ENCODE results near the gene CFHR1. TPM values are rescaled to one million over a fixed set of nuclear protein-coding genes. Genes with fewer than 3 reads are reported as not detected.
"Not testable (repeated sequence)": the region's sequence is repeated elsewhere in the genome, so short reads cannot be mapped to it uniquely, and the experiment has no call there.

The CFHR1 gene
- total and polyA plus RNA-seq, 12 donors, result 0.42 to 3.9 (median 0.90) TPM; not detected in 5

DNA sequence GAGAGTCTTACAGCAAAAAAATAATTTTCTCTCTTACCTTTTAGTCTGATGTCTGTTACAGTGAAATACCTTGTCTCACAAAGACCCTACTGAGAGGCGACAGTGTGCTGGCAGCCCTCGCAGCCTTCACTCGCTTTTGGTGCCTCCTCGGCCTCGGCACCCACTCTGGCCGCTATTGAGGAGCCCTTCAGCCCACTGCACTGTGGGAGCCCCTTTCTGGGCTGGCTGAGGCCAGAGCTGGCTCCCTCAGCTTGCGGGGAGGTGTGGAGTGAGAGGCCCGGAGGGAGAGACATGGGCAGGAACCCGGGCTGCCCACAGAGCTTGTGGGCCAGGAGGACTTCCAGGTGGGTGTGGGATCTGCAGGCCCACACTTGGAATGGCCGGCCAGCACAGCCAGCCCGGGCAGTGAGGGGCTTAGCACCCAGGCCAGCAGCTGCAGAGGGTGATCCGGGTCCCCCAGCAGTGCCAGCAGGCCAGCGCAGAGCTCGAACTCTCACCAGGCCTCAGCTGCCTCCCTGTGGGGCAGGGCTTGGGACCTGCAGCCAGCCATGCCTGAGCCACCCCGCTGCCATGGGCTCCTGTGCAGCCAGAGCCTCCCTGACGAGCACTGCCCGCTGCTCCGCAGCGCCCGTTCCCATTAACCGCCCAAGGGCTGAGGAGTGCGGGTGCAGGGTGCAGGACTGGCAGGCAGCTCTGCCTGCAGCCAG is 10.8 kb upstream of the CFHR1 start:
- no peak overlapping the region for H3K27ac ChIP-seq
- peak in 1 of 7 donors; percentile 3 for DNase-seq
- 76 to 86% (median 85%) methylated on average over 9 to 22 of the region's 22 CpGs for WGBS, 4 donors
- H3K27me3 ChIP-seq, result no peaks in the 10 kb centered on the region
- H3K4me3 ChIP-seq, result no peak overlapping the region
- no peaks in the 10 kb centered on the region for H3K4me1 ChIP-seq (replicated peaks in 1 of 2)
- no peak for TF ChIP-seq POLR2A (IDR thresholded peaks at IDR 0.05)
- TF ChIP-seq, protein P1, sequence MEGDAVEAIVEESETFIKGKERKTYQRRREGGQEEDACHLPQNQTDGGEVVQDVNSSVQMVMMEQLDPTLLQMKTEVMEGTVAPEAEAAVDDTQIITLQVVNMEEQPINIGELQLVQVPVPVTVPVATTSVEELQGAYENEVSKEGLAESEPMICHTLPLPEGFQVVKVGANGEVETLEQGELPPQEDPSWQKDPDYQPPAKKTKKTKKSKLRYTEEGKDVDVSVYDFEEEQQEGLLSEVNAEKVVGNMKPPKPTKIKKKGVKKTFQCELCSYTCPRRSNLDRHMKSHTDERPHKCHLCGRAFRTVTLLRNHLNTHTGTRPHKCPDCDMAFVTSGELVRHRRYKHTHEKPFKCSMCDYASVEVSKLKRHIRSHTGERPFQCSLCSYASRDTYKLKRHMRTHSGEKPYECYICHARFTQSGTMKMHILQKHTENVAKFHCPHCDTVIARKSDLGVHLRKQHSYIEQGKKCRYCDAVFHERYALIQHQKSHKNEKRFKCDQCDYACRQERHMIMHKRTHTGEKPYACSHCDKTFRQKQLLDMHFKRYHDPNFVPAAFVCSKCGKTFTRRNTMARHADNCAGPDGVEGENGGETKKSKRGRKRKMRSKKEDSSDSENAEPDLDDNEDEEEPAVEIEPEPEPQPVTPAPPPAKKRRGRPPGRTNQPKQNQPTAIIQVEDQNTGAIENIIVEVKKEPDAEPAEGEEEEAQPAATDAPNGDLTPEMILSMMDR (IDR thresholded peaks at IDR 0.05), result no peak
- no peaks in the 10 kb centered on the region for H3K9me3 ChIP-seq (replicated peaks in 1 of 3)
- H3K36me3 ChIP-seq (replicated peaks in 1 of 2), result no peaks in the 10 kb centered on the region
- intact Hi-C loops (cut with DNase I), result no loop called here

DNA sequence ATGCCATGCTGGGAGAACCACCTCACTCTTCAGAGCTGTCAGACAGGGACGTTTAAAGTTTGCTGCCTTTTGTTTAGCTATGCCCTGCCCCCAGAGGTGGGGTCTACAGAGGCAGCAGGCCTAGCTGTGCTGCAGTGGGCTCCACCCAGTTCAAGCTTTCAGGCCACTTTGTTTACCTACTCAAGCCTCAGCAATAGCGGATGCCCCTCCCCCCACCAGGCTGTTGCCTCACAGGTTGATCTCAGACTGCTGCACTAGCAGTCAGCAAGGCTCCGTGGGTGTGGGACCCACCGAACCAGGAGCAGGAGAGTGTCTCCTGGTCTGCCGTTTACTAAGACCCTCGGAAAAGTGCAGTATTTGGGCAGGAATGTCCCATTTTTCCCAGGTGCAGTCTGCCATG is 2.1 kb upstream of the CFHR1 start:
- H3K27ac ChIP-seq; DNase-seq; H3K27me3 ChIP-seq; H3K4me1 ChIP-seq (replicated peaks in 1 of 2); H3K4me3 ChIP-seq; H3K9me3 ChIP-seq (replicated peaks in 1 of 3); intact Hi-C loops (cut with DNase I); H3K36me3 ChIP-seq (replicated peaks in 1 of 2): not testable (repeated sequence)
- 20 to 100% (median 63%) methylated on average over 1 to 6 of the region's 6 CpGs for WGBS, 4 donors

DNA sequence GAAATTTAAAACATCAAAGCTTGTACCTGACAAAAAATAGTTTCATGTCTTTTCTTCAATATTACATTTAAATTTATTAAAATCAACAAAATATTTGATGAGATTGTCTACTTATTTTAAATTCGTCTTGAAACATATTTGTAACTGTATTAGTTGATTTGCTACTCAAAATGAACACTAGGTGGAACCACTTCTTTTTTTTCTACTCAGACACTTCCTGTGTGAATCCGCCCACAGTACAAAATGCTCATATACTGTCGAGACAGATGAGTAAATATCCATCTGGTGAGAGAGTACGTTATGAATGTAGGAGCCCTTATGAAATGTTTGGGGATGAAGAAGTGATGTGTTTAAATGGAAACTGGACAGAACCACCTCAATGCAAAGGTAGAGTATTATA is 8.3 kb downstream of the CFHR1 start:
- H3K4me3 ChIP-seq; DNase-seq; intact Hi-C loops (cut with DNase I); H3K27me3 ChIP-seq; H3K9me3 ChIP-seq (replicated peaks in 1 of 3); H3K27ac ChIP-seq; H3K4me1 ChIP-seq (replicated peaks in 1 of 2); H3K36me3 ChIP-seq (replicated peaks in 1 of 2): not testable (repeated sequence)
- 2 to 4% (median 2%) methylated on average over 4 of the region's 4 CpGs for WGBS, 4 donors
- TF ChIP-seq, protein P1 (IDR thresholded peaks at IDR 0.05), result peak in 1 of 6 experiments; percentile 25

DNA sequence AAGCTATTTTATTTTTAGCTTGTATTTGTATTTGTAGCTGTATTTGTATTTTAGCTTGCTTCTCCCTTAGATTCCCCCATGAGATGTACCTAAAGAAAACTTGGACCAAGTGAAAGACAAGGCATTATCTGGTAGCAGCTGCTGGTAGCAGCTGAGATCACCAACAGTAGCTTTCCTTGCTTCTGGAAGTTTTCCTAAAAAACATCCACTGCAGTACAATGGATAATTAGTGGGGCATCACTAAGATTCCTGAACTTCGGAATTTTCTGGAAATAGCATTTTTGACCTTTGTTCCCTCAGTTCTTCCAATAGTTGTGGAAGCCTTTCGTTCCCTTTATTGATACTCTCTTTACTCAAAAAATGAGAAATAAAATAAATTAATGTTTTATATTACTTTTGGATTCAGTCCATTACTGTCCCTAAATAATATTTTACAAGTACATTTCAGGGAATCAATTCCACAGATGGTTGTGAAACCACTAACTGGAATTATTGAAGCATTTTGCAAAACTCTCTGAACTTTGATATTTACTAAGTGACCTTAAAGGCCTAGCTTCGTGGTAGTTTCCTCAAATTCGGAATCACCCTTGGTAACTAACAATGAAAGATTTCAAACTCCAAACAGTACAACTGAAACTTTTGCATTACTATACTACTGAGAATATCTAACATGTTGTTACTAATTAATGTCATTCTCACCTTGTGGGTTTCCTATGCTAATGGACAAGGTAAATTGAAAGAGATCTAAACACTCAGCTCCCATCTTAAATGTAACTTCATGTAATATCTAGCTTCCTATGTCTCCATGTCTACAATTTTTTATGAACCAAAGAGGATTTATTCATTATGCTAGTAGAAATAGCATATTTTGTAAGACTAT is 30.3 kb downstream of the CFHR1 start:
- DNase-seq; intact Hi-C loops (cut with DNase I); H3K4me1 ChIP-seq (replicated peaks in 1 of 2); H3K4me3 ChIP-seq; H3K27me3 ChIP-seq; H3K27ac ChIP-seq; H3K9me3 ChIP-seq (replicated peaks in 1 of 3); H3K36me3 ChIP-seq (replicated peaks in 1 of 2): not testable (repeated sequence)
- 54 to 72% (median 65%) methylated on average over 2 to 4 of the region's 4 CpGs for WGBS, 4 donors

DNA sequence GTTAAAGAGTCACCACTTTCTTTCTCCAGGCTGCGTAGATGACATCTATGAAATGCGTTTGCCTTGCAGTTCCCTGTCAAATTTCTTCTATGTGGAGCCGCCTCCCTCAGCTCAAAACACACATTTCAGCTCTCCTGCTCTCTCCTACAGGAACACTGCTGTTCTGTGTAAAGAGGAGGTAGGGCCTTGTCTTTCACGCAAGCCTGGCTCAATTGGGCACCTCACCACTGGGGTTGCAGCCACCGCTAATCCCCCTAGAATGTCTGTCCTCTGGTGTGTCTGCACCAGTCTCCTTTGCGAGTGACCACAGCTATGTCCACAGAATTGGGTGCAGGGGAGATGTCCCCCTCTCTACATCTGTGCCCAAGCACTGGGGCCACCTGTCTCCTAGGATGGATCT is 36.5 kb downstream of the CFHR1 start:
- no peak overlapping the region for H3K27ac ChIP-seq
- no peaks in the 10 kb centered on the region for H3K36me3 ChIP-seq (replicated peaks in 1 of 2)
- H3K4me3 ChIP-seq, result no peak overlapping the region
- no peak for DNase-seq
- no peaks in the 10 kb centered on the region for H3K9me3 ChIP-seq (replicated peaks in 1 of 3)
- no peaks in the 10 kb centered on the region for H3K27me3 ChIP-seq
- 68 to 79% (median 78%) methylated on average over 4 to 6 of the region's 6 CpGs for WGBS, 4 donors
- intact Hi-C loops (cut with DNase I), result no loop called here
- no peaks in the 10 kb centered on the region for H3K4me1 ChIP-seq (replicated peaks in 1 of 2)
- TF ChIP-seq POLR2A (IDR thresholded peaks at IDR 0.05), result no peak
- TF ChIP-seq, protein P1 (IDR thresholded peaks at IDR 0.05), result no peak

Data from adrenal gland (tissue), 12 donors.